GM18909 (cell line): ENCODE measurements around the gene PDXDC1.
"Not testable (repeated sequence)": the region's sequence is repeated elsewhere in the genome, so short reads cannot be mapped to it uniquely, and the experiment has no call there.

Source experiments
- ATAC-seq: cut with Tn5 transposase; IDR thresholded peaks from one replicate; pipeline ENCODE4 v1.9.1; 2021; ENCODE audit warnings: mild to moderate bottlenecking; ENCODE audit not compliant: unreplicated experiment, poor library complexity

PDXDC1 gene

DNA sequence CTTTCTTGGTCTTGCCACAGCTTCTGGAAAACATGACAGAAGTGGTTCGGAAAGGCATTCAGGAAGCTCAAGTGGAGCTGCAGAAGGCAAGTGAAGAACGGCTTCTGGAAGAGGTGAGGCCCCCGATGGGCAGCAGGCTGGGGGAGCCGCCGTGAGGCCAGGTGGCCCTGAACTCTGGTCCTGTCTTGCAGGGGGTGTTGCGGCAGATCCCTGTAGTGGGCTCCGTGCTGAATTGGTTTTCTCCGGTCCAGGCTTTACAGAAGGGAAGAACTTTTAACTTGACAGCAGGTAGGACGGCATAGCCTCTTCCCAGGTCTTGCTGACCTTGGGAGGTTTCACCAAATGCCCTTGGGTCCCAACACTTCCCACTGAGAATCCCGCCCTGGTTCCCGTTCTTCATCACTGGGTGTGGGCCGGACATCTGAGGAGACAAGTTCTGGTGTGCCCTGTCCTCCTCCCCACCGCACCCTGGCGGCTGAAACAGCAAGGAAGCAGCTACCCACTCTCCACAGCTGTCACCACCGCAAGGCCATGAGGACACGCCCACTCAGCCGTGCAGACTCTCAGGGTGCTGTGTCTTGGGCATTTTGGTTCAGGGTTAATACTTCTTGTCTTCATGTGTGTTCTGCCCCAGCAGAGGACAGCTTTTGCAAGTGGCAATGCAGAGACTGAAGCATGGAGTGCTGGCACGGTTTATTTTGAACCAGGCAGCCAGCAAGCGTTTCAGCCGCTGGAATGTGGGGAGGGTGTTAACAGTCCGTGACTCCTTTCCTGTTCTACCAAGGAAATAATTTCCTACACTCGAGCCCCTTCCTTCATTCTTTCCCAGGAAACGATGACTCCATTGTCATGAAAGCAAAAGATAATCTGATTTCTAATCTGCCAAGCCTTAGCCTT is 59.7 kb downstream of the PDXDC1 start:
- no peak for ATAC-seq

GRCh38 chr16:15035163-15035729 is 60.4 kb downstream of the PDXDC1 start:
- ATAC-seq, result no peak

GRCh38 chr16:15037003-15037402 is 62.2 kb downstream of the PDXDC1 start:
- ATAC-seq, result no peak

- no peak for ATAC-seq
These were observed 62.9 kb downstream of the PDXDC1 start for GRCh38 chr16:15037745-15038144.

- ATAC-seq, result no peak
These were observed 63.9 kb downstream of the PDXDC1 start for GRCh38 chr16:15038689-15039088.

- ATAC-seq, result no peak
These were observed 66.6 kb downstream of the PDXDC1 start for GRCh38 chr16:15041271-15042004.

- no peak for ATAC-seq
These were observed 68.5 kb downstream of the PDXDC1 start for GRCh38 chr16:15043344-15043743.

DNA sequence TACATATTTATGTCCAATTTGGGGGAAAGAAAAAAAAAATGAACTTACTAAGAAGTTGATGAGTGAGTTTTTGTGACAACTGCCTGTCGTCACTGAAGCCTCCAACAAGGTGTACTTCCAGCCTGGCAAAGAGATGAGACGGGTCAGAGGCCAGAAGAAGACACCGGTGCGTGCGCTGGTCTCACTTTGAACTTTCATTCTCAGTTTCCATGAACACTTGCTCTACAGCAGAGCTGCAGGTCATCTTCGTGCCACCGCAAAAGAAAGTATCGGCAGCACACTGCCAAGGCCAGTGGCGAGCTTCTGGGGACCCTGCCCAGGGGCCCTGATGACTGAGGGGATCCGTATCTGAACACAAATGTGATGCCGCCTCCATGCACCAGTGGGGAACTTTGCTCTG is 69.5 kb downstream of the PDXDC1 start:
- no peak for ATAC-seq

DNA sequence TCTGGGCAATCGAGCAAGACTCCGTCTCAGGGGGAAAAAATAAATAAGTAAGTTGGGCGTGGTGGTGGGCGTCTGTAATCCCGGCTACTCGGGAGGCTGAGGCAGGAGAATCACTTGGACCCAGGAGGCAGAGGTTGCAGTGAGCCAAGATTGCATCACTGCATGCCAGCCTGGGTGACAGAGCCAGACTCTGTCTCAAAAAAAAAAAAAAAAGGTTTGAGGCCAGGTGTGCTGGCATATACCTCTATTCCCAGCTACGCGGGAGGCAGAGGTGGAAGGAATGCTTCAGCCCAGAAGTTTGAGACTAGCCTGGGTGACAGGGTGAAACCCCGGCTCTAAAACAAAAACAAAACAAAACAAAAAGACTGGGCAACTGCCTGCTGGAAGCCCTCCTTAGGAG is 70.4 kb downstream of the PDXDC1 start:
- ATAC-seq, result not testable (repeated sequence)

- ATAC-seq, result no peak
These were observed 72.0 kb downstream of the PDXDC1 start for GRCh38 chr16:15046692-15047376.

- no peak for ATAC-seq
These were observed 74.9 kb downstream of the PDXDC1 start for GRCh38 chr16:15049581-15050180.

DNA sequence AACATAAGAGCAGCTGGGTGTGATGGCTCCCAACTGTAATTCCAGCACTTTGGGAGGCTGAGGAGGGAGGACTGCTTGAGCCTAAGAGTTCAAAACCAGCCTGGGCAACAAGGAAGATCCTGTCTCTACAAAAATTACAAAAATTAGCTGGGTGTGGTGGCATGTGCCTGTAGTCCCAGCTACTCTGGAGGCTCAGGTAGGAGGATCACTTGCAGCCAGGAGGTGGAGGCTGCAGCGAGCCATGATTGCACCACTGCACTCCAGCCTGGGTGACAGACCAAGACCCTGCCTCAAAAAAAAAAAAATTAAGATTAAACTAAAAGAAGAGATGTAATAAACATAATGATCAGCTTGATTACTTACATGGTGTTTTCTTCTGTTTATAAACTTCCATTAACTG is 75.6 kb downstream of the PDXDC1 start:
- not testable (repeated sequence) for ATAC-seq

GRCh38 chr16:15051387-15051951 is 76.6 kb downstream of the PDXDC1 start:
- no peak for ATAC-seq

DNA sequence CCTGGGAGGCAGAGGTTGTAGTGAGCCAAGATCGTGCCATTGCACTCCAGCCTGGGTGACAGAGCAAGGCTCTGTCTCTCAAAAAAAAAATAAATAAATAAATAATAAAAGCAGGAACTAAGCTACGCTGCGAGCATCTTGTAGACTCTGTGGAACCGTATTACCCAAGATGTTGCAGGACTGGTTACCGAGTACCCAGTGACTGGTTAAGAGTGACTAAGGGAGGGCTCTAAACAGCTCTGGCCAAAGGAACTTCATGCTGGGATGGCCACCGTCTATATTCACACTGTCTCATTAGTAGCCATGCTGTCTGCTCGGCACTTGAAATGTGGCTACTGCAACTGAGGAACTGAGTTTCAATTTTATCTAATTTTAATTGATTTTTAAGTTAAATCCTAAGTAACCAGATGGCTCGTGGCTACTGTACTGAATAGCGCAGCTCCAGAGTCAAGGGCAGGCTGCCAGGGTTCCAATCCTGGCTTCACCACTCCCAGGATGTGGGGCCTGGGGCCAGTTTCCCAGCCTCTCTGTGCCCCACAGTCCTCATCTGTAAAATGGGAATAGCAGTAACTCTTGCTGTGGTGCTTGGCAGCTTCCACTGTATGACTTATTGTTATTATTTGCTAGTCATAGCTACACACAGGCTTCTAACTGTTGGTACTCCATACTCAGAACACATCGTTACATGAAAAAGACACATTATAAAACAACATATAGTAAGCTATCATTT is 78.1 kb downstream of the PDXDC1 start:
- ATAC-seq, result no peak

GRCh38 chr16:15053904-15054303 is 79.1 kb downstream of the PDXDC1 start:
- no peak for ATAC-seq

DNA sequence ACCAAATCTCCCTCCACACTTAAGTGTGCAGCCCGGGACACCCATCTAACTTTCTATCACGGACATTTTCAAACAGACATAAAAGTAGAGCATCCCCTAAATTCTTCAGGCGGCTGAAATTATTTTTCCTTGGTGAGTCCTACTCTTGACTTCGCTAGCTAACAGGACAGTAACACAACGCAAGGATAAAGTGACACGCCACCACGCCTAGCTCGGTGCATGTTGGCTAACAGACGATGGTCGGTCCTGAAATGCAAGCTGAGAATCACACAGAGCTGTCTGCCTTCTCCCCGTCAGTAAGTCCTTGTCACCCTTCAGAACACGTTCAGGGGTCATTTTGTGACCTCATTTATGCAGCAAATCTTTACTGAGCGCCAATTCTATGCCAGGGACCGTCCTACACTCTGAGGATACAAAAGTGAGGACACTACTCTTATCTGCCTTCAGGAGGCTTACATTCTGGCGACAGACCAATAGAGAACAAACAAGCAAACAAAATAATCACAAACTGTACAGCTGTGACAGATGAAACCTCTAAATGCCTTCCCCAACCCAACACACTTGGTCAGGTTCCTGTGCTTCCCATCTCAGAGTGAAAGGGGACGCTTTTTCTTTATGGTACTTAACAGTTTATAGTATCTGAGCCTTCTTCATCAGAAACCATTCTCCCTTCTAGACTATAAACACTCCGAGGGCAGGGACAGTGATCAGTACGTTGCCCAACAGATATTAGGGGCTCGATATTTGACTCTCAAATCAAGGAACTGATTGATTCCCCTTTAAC is 79.7 kb downstream of the PDXDC1 start:
- no peak for ATAC-seq

DNA sequence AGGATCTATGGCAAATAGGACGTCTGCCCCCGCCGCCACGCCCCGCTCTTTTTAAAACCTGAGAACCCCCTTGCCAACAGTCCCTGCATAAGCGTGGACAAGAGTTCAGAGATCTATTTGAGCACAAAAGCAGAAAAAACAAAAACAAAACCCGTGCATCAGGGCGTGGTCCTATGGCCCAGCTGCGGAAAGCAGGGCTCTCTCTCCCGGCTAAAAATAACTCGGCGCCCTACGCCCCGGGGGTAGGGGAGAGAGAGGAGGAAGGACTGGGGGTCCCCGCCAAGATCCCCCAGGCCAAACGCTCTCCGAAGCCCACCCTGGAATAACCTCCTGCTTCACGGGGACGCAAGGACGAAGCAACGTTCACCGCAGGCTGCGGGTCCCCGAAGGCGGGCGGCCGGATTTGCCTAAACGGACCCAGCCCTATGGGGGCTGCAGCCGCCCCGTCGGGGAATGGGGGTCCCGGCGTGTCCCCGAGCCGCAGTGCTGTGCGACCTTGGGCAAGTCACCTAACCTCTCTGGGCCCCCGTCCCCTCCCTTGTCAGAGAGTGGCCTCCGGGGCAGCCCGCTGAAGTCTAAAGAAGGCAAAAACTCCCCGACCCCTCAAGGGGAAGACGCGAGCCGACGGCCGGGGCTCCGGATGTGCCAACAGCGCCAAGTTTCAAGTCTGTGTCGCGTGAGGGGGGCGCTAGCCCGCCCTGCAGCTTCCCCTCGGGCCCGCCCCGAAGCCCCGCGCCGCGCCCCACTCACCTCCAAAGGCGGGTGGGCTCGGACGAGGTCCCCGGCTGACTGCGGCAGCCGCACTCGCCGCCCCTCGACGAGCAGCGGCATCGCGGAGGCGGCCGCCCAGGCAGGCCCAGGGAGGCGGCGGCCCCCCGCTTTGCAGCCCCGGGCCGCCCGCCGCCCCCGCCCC is 80.6 kb downstream of the PDXDC1 start:
- peak; percentile 70 for ATAC-seq
